HepG2 (cell line): ENCODE measurements around the gene F12. TPM values are rescaled to one million over a fixed set of nuclear protein-coding genes. Genes with fewer than 3 reads are reported as not detected.

Experiments
- ATAC-seq: fragments of 200-7000 bp; cut with Tn5 transposase; 3 replicates; pipeline ENCODE4 v1.9.1; 2020; ENCODE audit warnings: mild to moderate bottlenecking, moderate library complexity
- BruUV-seq: library from RNA; stranded (reverse); fragments of 400-500 nt; replicated peaks from 2 replicates; lab custom pipeline; 2021; lab: Mats Ljungman, UMichigan
- CTCF ChIA-PET: fragments of 300-600 bp; formaldehyde crosslinking; extraction: SDS; loops from one replicate; lab custom pipeline; 2021; ENCODE audit warnings: low total read pairs, inconsistent platforms, low intra/inter-chr PET ratio; lab: Yijun Ruan, JAX
- POLR2A ChIA-PET: fragments of 350-600 bp; sonication (Branson Sonifier 250); formaldehyde crosslinking; loops from one replicate; lab custom pipeline; 2020; ENCODE audit warnings: antibody characterized with exemption, inconsistent platforms; lab: Yijun Ruan, JAX
- DNase-seq: peaks from one replicate; pipeline ENCODE4 v3.0.0-alpha.2; 2015; ENCODE audit warnings: low spot score
- FAIRE-seq: peaks from 3 replicates; lab custom pipeline; 2011; peaks lifted over from hg19 to GRCh38; lab: Jason Lieb, UNC
- H2AFZ ChIP-seq: one replicate; pipeline ENCODE4 v1.6.1; 2011; ENCODE audit warnings: low read length, inconsistent platforms
- H3K27ac ChIP-seq: fragments of 300-600 bp; 3 replicates; pipeline ENCODE4 v1.8.0; 2011; ENCODE audit warnings: mixed run types, mild to moderate bottlenecking, mixed read lengths, low read length, inconsistent platforms; ENCODE audit not compliant: insufficient read depth; ENCODE audit errors: extremely low read length
- H3K27me3 ChIP-seq, 2 experiments: fragments of 200-600 bp in 1 of 2; 2 replicates in 1 of 2; 3 replicates in 1 of 2; pipeline versions ENCODE4 v1.6.0 to v1.8.0; 2011; ENCODE audit warnings: low read length in 2 of 2, mild to moderate bottlenecking in 2 of 2, moderate library complexity in 2 of 2, inconsistent platforms in 1 of 2; ENCODE audit not compliant: insufficient read depth in 2 of 2, control insufficient read depth in 1 of 2
- H3K36me3 ChIP-seq, 2 experiments: fragments of 200-600 bp in 1 of 2; replicated peaks in 1 of 2; 2 replicates in 1 of 2; 3 replicates in 1 of 2; pipeline versions ENCODE4 v1.5.1 to v1.8.0; 2011; ENCODE audit warnings: low read length in 2 of 2, inconsistent platforms in 1 of 2; ENCODE audit not compliant: insufficient read depth in 2 of 2, control insufficient read depth in 1 of 2
- H3K4me1 ChIP-seq: 2 replicates; pipeline ENCODE4 v1.5.1; 2012; ENCODE audit warnings: low read length, inconsistent platforms; ENCODE audit not compliant: insufficient read depth
- H3K4me2 ChIP-seq: 2 replicates; pipeline ENCODE4 v1.6.0; 2011; ENCODE audit warnings: low read depth, low read length, inconsistent platforms
- H3K4me3 ChIP-seq, 3 experiments: fragments of 200-600 bp in 1 of 3; sonication (generic), shearing (Covaris generic) in 1 of 3; replicated peaks in 1 of 3; 2 replicates each; pipeline ENCODE4 v1.5.1; 2011 to 2016; ENCODE audit warnings: low read length in 3 of 3, inconsistent platforms in 2 of 3, low read depth in 2 of 3, mild to moderate bottlenecking in 2 of 3, control low read depth in 1 of 3, mixed read lengths in 1 of 3; ENCODE audit not compliant: insufficient read depth in 1 of 3
- H3K79me2 ChIP-seq: one replicate; pipeline ENCODE4 v1.6.1; 2011; ENCODE audit warnings: low read length, inconsistent platforms; ENCODE audit not compliant: insufficient read depth
- H3K9ac ChIP-seq: 2 replicates; pipeline ENCODE4 v1.6.0; 2011; ENCODE audit warnings: mild to moderate bottlenecking, low read depth, low read length, inconsistent platforms; ENCODE audit not compliant: insufficient read depth
- H3K9me3 ChIP-seq: 2 replicates; pipeline ENCODE4 v1.5.1; 2012; ENCODE audit warnings: mild to moderate bottlenecking, low read length
- H4K20me1 ChIP-seq: 2 replicates; pipeline ENCODE4 v1.6.0; 2011; ENCODE audit warnings: inconsistent platforms, mild to moderate bottlenecking, low read length, moderate library complexity; ENCODE audit not compliant: insufficient read depth
- AGO2 ChIP-seq: fragments of 200-400 bp; formaldehyde crosslinking; optimal IDR thresholded peaks from 2 replicates; pipeline ENCODE3; 2017; ENCODE audit warnings: mild to moderate bottlenecking, low read depth, low read length, moderate library complexity
- CSRNP1 ChIP-seq: sonication (generic); formaldehyde crosslinking; IDR thresholded peaks from 2 replicates; pipeline ENCODE4 v1.8.1; 2023; ENCODE audit warnings: mild to moderate bottlenecking, missing genetic modification reagents
- DDIT3 ChIP-seq: sonication (generic); formaldehyde crosslinking; IDR thresholded peaks from 2 replicates; pipeline ENCODE4 v1.4.0; 2020; ENCODE audit warnings: mild to moderate bottlenecking, missing genetic modification reagents
- GABPB1 ChIP-seq: IDR thresholded peaks from 2 replicates; pipeline ENCODE4 v1.6.1; 2016; ENCODE audit warnings: mild to moderate bottlenecking, missing genetic modification reagents, moderate library complexity, missing compliant biosample characterization
- ZBTB3 ChIP-seq: sonication (generic); formaldehyde crosslinking; IDR thresholded peaks from 2 replicates; pipeline ENCODE4 v1.4.0; 2020; ENCODE audit warnings: low read depth, mild to moderate bottlenecking, moderate library complexity, missing genetic modification reagents, borderline replicate concordance
- ZBTB7B ChIP-seq: sonication (generic); formaldehyde crosslinking; IDR thresholded peaks from 2 replicates; pipeline ENCODE4 v1.4.0; 2020; ENCODE audit warnings: missing genetic modification reagents
- ZNF225 ChIP-seq: sonication (generic); formaldehyde crosslinking; IDR thresholded peaks from 2 replicates; pipeline ENCODE4 v1.4.0; 2020; ENCODE audit warnings: mild to moderate bottlenecking, missing genetic modification reagents
- ZNF230 ChIP-seq: sonication (generic); formaldehyde crosslinking; IDR thresholded peaks from 2 replicates; pipeline ENCODE4 v1.4.0; 2020; ENCODE audit warnings: mild to moderate bottlenecking, missing genetic modification reagents
- ZNF598 ChIP-seq: sonication (generic); formaldehyde crosslinking; IDR thresholded peaks from 2 replicates; pipeline ENCODE4 v1.5.1; 2020; ENCODE audit warnings: mild to moderate bottlenecking, missing genetic modification reagents, borderline replicate concordance
- ZNF776 ChIP-seq: sonication (generic); formaldehyde crosslinking; IDR thresholded peaks from 2 replicates; pipeline ENCODE4 v1.4.0; 2020; ENCODE audit warnings: mild to moderate bottlenecking, missing genetic modification reagents
- ZNF800 ChIP-seq: sonication (generic); formaldehyde crosslinking; IDR thresholded peaks from 2 replicates; pipeline ENCODE4 v1.4.0; 2020; ENCODE audit warnings: missing genetic modification reagents
- ZNF839 ChIP-seq: sonication (generic); formaldehyde crosslinking; IDR thresholded peaks from 2 replicates; pipeline ENCODE4 v1.4.0; 2020; ENCODE audit warnings: missing genetic modification reagents, mild to moderate bottlenecking, borderline replicate concordance
- ZUFSP ChIP-seq: sonication (generic); formaldehyde crosslinking; IDR thresholded peaks from 2 replicates; pipeline ENCODE4 v1.9.0; 2021; ENCODE audit warnings: missing genetic modification reagents, mild to moderate bottlenecking, borderline replicate concordance
- WGBS: methylation state at CpG from one replicate; pipeline ENCODE4 v1.1.6; 2017; ENCODE audit warnings: low lambda C conversion rate; 5-methylcytosine and 5-hydroxymethylcytosine counted together
- in situ Hi-C: cut with HindIII; loops from 2 replicates; pipeline ENCODE4 v1.10.0; 2017; ENCODE audit warnings: low pct_unique_long_range_greater_than_20kb; ENCODE audit not compliant: extremely low pct_ligation_motif_present
- intact Hi-C: fragments of 100-400 bp; cut with micrococcal nuclease; formaldehyde crosslinking; loops from one replicate; pipeline ENCODE4 v1.10.0; 2022; ENCODE audit not compliant: unreplicated experiment
- polyA plus RNA-seq, 8 experiments: library from polyadenylated mRNA; depleted of rRNA in 3 of 8; stranded (reverse) in 7 of 8; unstranded in 1 of 8; fragments of >200 nt; fragmentation: Illumina TruSeq in 4 of 8; extraction: Trizol in 4 of 8; gene quantifications; 2 replicates each; pipeline versions ENCODE4 v1.2.1 to v1.2.3, GENCODE V29; 2011 to 2016; ENCODE audit warnings: low read depth in 4 of 8, missing spikeins in 1 of 8, mixed read lengths in 1 of 8; ENCODE audit not compliant: insufficient read depth in 1 of 8
- total RNA-seq, 5 experiments: library from RNA; depleted of rRNA; stranded (reverse); fragments of >200 nt; fragmentation: Illumina TruSeq; extraction: Trizol; gene quantifications; 2 replicates each; pipeline ENCODE4 v1.2.3, GENCODE V29; 2016; ENCODE audit warnings: low read depth in 1 of 5

The F12 gene
- total and polyA plus RNA-seq, 2 of the 13 experiments (the other 11 are each of a cell fraction or from before 2014, with no cell fraction given) = 2.5 to 3.0 TPM

- no peak for TF ChIP-seq ZUFSP
Observed at GRCh38 chr5:177428574-177429217, 19.3 kb upstream of the F12 start (continued).

- Histone ChIP-seq H3K27ac (no peak overlapping the region), H3K36me3 (peaks cover 6 to 14% of the 10 kb centered on the region in 2 experiments; a peak in 3 of 5 replicates), H3K4me1 (peaks cover 43% of the 10 kb centered on the region), H3K9ac (peak overlapping the region; percentile 96; the same call in 1 of the 2 replicates), H4K20me1 (no peaks in the 10 kb centered on the region), H3K9me3 (no peaks in the 10 kb centered on the region), H3K4me3 (peak overlapping the region; percentile 69 to 87 (median 76); a peak in 4 of 6 replicates), H3K79me2 (peaks cover 14% of the 10 kb centered on the region), H3K4me2 (peak overlapping the region; percentile 95), H2AFZ (no peak overlapping the region), H3K27me3 (peaks cover 0 to 9% of the 10 kb centered on the region in 2 experiments; a peak in 1 of 5 replicates)
- no peak for FAIRE-seq
- intact Hi-C loops (no loop called here), in situ Hi-C loops (no loop called here)
- no peak for ATAC-seq
- BruUV-seq = no TSS peak
- DNase-seq = no peak
- ChIA-PET POLR2A (interaction anchor here (1.1 to 2.4 kb wide), 5 partner anchors 16 to 45 kb away, joined by 3 to 19 read pairs (median 4); no protein-coding TSS in a partner anchor), CTCF (no interaction called here)
- 97% methylated on average over 4 of the region's 11 CpGs for WGBS
- TF ChIP-seq ZNF800 (CRISPR knock-in tag) = no peak
- TF ChIP-seq DDIT3 (CRISPR knock-in tag) = no peak
- 0 out of 2 replicates have a peak, but pooled peaks have one; percentile 47 for TF ChIP-seq ZNF225 (CRISPR knock-in tag)
- no peak for TF ChIP-seq ZBTB7B
- no peak for TF ChIP-seq ZNF776 (CRISPR knock-in tag)
- TF ChIP-seq GABPB1 (CRISPR knock-in tag) = no peak
- TF ChIP-seq ZNF230 = no peak
- no peak for TF ChIP-seq ZBTB3 (CRISPR knock-in tag)
- no peak for TF ChIP-seq ZNF598
- TF ChIP-seq CSRNP1 = peak; percentile 39; the same call in 1 of the 2 replicates
- peak; percentile 38; the same call in 1 of the 2 replicates for TF ChIP-seq ZNF839 (CRISPR knock-in tag)
- TF ChIP-seq AGO2 = peak; percentile 80
Observed at GRCh38 chr5:177427919-177428573, 18.7 kb upstream of the F12 start.
